ENCODE measurements around the gene CABLES2.
"Not testable (repeated sequence)": the region's sequence is repeated elsewhere in the genome, so short reads cannot be mapped to it uniquely, and the experiment has no call there.

Gene CABLES2

GRCh38 chr20:62387933-62388635, 19.0 kb downstream of the CABLES2 start:
- DNase-seq, result no peak

GRCh38 chr20:62387219-62387913, 19.7 kb downstream of the CABLES2 start:
- DNase-seq, result no peak

- DNase-seq, result peak; percentile 96
These were observed 20.5 kb downstream of the CABLES2 start, which contains the start of gene RPS21 for GRCh38 chr20:62386383-62387218. TSS of gene RPS21 (plus strand) at chr20:62387103. CDS start at chr20:62387339, 236 bp downstream.

GRCh38 chr20:62382306-62383198, 24.5 kb downstream of the CABLES2 start:
- DNase-seq, result peak; percentile 78

- no peak for DNase-seq
These were observed 25.2 kb downstream of the CABLES2 start for GRCh38 chr20:62381842-62382241.

GRCh38 chr20:62381202-62381797, 25.8 kb downstream of the CABLES2 start:
- DNase-seq, result no peak

- no peak for DNase-seq
These were observed 28.9 kb downstream of the CABLES2 start for GRCh38 chr20:62378215-62378614.

GRCh38 chr20:62377615-62378178, 29.4 kb downstream of the CABLES2 start:
- no peak for DNase-seq

GRCh38 chr20:62377064-62377461, 30.0 kb downstream of the CABLES2 start:
- DNase-seq, result no peak

GRCh38 chr20:62376112-62377063, 30.7 kb downstream of the CABLES2 start:
- no peak for DNase-seq

GRCh38 chr20:62374331-62375152, 32.5 kb downstream of the CABLES2 start:
- DNase-seq, result no peak

GRCh38 chr20:62373631-62374179, 33.4 kb downstream of the CABLES2 start:
- DNase-seq, result not testable (repeated sequence)

- no peak for DNase-seq
These were observed 34.8 kb downstream of the CABLES2 start for GRCh38 chr20:62372042-62372993.

GRCh38 chr20:62371588-62372041, 35.5 kb downstream of the CABLES2 start:
- DNase-seq, result no peak

GRCh38 chr20:62370807-62371587, 36.1 kb downstream of the CABLES2 start:
- DNase-seq, result no peak

- peak; percentile 75 for DNase-seq
These were observed 36.8 kb downstream of the CABLES2 start for GRCh38 chr20:62370115-62370806.

- DNase-seq, result no peak
These were observed 37.3 kb downstream of the CABLES2 start for GRCh38 chr20:62369815-62370114.

Data from right hindlimb (tissue), 1 donor.